HG03378 (cell line): Measurements from ENCODE around the gene FAM83C.
"Not testable (repeated sequence)": the region's sequence is repeated elsewhere in the genome, so short reads cannot be mapped to it uniquely, and the experiment has no call there.

ENCODE experiments used
- ATAC-seq: cut with Tn5 transposase; IDR thresholded peaks from one replicate; pipeline ENCODE4 v1.9.1; 2021; ENCODE audit warnings: mild to moderate bottlenecking, moderate library complexity; ENCODE audit not compliant: unreplicated experiment

Gene FAM83C

GRCh38 chr20:35319192-35319870 is 27.1 kb upstream of the FAM83C start:
- no peak for ATAC-seq

- ATAC-seq: no peak
These were observed 26.4 kb upstream of the FAM83C start for GRCh38 chr20:35318502-35319157.

GRCh38 chr20:35317416-35318210 is 25.4 kb upstream of the FAM83C start:
- no peak for ATAC-seq

GRCh38 chr20:35316086-35316485 is 23.9 kb upstream of the FAM83C start:
- no peak for ATAC-seq

GRCh38 chr20:35315632-35316020 is 23.4 kb upstream of the FAM83C start:
- not testable (repeated sequence) for ATAC-seq

GRCh38 chr20:35314816-35315631 is 22.8 kb upstream of the FAM83C start:
- ATAC-seq: no peak

GRCh38 chr20:35312318-35312717 is 20.1 kb upstream of the FAM83C start:
- ATAC-seq: no peak

- no peak for ATAC-seq
These were observed 19.6 kb upstream of the FAM83C start for GRCh38 chr20:35311822-35312221.

GRCh38 chr20:35311409-35311808 is 19.2 kb upstream of the FAM83C start:
- no peak for ATAC-seq

- no peak for ATAC-seq
These were observed 15.7 kb upstream of the FAM83C start for GRCh38 chr20:35307666-35308653.

- no peak for ATAC-seq
These were observed 14.8 kb upstream of the FAM83C start for GRCh38 chr20:35306931-35307517.

GRCh38 chr20:35305682-35306556 is 13.7 kb upstream of the FAM83C start:
- no peak for ATAC-seq

GRCh38 chr20:35304956-35305355 is 12.7 kb upstream of the FAM83C start:
- ATAC-seq: no peak

- no peak for ATAC-seq
These were observed 11.7 kb upstream of the FAM83C start for GRCh38 chr20:35303735-35304491.

GRCh38 chr20:35303382-35303734 is 11.1 kb upstream of the FAM83C start:
- no peak for ATAC-seq

GRCh38 chr20:35302421-35303335 is 10.5 kb upstream of the FAM83C start:
- ATAC-seq: no peak

- ATAC-seq: no peak
These were observed 9.2 kb upstream of the FAM83C start for GRCh38 chr20:35301426-35301825.
